ENCODE data around the gene TMEM37.
"Not testable (repeated sequence)": the region's sequence is repeated elsewhere in the genome, so short reads cannot be mapped to it uniquely, and the experiment has no call there.

TMEM37 gene, protein sequence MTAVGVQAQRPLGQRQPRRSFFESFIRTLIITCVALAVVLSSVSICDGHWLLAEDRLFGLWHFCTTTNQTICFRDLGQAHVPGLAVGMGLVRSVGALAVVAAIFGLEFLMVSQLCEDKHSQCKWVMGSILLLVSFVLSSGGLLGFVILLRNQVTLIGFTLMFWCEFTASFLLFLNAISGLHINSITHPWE

DNA sequence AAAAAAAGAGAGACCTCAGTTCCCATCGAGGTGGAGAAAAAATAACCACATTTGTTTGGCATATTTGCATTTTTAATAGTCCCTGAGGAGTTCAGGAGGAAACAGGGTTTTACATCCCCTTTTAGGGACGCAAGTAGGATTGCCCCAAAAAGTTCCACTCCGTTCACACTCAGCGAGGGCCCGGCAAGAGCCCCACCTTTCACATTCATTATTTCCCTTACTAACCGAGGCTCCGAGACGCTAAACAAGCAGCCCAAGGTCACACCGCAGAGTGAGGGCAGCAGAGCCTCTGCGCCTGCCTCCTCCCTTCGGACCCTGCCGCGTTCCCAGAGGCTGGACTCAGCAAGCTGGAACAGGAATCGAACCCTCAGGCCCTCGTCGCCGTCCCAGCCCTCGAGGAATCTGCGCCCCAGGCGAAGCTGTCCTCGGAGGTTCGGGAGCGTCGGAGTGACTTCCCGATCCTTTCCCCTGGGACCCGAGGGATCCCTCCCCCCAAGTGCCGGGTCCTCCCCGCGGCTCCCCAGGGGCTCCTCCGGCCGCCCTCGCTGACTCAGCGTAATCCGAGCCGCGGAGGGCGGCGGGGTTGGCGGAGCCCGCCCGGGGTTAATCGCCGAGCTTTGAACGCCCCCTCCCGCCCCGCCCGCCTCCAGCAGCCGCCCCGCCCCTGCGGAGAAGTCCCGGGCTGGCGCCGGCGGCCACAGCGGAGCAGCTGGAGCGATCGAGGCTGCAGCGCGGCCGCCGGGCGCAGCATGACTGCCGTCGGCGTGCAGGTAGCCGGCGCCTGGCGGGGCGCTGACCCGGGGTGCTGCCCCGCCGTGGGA, at the start of gene TMEM37:
TMEM37 (plus strand) TSS at position 700 of the 821 bp plus-strand sequence; CDS start at position 750, 50 bp downstream.
- no peak for DNase-seq (ENCODE audit: low read depth, low spot score)

DNA sequence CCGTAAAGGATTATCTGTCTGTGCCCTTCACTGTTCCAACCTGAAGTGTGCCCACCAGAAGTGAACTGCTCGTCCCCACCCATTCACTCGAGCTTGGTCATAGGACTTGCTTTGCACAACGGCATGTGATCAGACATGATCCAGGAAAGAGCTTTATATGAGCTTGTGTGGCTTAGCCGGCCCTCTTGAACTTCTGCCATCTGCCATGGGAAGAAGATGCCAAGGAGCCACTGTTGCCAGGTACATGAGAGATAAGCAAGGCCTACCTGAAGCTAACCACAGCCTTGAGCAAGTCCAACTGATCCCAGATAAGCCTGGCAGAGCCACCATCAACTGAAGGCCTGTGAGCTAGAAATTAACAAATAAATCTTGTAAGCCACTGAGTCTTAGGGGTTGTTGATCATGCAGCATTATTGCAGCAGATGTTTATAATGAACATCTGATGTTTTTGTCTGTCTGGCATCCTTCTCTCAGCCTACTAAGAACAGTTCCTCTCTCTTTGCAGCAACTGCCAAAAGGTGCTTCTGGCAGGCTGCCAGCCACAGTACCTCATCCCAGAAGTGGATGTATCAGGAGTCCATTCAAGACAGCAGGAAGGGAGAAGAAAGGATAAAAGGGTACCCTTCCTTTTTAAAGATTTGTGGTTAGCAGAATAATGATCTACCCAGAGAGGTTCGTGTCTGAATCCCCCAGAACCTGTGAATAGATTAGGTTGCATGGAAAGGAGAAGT, 48.1 kb upstream of the TMEM37 start:
- DNase-seq (ENCODE audit: low read depth, low spot score) = no peak

DNA sequence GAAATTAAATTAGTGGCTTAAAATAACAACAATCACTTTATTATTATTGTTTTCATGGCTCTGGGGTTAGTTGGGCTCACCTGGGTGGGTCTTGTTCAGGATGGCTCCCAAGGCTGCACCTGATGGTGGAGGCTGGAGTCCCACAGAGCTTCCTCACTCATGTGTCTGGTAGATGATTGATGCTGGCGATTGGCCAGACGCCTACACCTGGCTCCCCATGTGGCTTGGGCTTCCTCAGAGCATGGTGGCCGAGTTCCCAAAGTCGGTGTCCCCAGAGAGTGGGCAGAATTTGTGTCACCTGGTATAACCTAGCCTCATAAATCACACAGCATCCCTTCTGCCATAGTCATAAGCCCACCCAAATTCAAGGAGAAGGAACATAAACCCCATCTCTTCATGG, 46.7 kb upstream of the TMEM37 start:
- DNase-seq (ENCODE audit: low read depth, low spot score) = no peak

DNA sequence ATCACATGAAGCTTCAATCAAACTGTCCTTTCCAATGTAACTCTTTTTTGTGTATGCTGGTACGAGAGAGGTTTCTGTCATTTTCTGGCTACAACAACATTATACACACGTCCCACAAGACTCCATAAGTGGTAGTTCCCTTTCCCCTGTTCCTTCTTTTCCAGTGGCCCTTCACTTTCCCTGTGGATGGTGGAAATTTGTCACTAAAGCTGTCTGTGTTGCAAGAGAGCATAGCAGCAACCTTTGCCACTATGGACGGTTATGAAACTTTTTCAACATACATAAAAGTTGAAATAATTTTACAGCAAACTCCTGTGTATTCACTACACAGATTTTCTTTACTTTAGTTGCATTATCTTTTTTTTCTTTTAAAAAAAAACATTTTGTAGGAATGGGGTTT, 46.2 kb upstream of the TMEM37 start:
- DNase-seq (ENCODE audit: low read depth, low spot score) = no peak

DNA sequence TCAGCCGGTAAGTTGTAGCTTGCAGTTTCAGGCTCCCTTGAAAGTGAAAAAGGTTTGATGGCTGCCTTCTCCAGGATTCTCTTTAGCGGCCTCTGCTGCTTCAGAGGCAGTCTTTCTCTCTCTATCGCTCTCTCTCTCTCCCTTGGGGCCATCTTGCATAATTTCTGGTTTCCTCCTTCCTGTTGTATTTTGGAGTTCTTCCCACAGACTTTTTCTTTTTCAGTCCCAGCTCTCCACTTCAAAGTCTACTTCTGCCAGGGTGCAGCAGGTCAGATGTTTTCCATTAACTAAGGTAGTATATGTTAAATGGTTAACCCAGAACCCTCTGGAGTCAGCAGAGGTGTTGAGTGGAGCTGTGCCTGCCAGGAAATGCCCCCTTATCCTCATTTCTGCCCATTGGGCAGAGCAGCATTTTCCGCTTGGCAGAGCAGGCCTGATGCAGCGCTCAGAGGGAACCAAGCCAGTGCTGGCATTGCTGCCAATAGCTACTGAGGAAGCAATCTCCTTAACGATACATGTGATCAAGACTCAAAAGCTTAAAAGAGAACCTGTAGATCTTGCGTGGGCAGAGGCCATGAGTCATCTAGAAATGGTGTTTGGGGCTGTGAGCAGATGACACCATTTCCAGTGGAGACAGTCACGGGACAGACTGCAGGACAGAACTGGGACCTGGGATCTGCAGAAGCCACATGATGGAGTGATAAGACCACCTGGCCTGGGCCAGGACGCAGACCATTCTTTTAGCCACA, 44.1 kb upstream of the TMEM37 start:
- DNase-seq (ENCODE audit: low read depth, low spot score) = no peak

DNA sequence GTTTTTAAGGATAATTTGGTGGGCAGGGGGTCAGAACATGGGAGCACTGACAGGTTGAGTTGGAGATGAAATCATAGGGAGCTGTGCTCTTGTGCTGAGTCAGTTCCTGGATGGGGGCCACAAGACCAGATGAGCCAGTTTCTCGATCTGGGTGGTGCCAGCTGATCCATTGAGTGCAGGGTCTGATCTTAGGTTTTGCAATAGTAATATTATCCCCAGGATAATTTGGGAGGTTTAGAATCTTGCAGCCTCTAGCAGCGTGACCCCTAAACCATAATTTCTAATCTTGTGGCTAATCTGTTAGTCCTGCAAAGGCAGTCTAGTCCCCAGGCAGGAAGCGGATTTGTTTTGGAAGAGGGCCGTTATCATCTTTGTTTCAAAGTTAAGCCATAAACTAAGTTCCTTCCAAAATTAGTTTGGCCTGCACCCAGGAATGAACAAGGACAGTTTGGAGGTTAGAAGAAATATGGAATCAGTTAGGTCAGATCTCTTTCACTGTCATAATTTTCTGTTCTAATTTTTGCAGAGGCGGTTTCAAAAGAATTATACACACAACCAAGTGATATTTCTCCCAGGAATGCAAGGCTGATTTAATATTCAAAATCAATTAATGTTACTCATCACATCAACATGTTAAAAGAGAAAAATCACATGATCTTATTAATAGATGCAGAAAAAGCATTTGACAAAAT, 41.9 kb upstream of the TMEM37 start:
- no peak for DNase-seq (ENCODE audit: low read depth, low spot score)

DNA sequence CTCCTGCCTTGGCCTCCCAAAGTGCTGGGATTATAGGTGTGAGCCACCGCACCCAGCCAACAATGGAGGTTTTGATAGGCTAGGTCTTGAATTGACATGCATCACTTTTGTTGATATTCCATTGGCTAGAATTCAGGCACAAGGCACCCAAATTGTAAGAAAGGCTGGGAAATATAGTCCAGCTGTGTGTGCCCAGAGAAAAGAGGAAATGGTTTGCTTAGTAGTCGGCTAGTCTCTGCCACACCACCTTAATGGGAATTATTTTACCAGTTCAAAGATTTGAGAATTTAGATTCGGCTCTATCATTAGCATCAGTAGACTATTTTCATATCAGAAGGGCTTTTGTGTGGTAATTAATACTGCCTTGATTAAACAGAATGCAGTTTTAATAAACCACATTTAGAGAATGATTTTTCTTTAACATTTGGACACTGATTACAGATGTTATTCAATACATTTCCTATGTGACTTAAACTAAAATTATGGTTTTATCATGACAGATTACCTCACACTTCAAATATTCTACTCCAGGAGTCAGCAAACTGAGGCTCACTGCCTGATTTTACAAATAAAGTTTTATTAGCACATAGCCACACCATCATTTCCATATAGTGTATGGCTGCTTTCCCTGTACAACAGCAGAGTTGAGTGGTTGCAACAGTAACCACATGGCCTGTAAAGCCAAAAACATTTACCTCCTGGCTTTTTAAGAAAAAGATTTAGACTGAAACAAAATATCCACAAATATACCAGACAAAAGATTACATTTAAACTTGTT, 37.5 kb upstream of the TMEM37 start:
- DNase-seq (ENCODE audit: low read depth, low spot score) = no peak

DNA sequence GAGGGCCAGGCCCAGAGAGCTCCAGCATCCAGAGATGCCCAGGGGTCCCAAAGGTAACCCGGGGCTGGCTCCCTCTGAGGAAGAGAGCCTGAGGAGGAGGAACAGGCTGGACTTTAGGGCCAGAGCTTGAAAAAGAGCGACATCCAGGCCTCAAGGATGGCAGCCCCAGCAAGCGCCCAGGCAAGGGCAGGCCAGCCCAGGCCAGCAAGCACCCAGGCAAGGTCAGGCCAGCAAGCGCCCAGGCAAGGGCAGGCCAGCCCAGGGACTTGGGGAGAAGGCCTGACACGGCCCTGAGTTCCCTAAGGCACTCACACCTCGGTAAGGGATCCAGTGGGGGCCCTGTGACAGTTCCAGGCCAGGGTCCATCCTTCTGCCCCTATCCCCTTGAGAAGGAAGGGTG, 34.5 kb upstream of the TMEM37 start:
- no peak for DNase-seq (ENCODE audit: low read depth, low spot score)

DNA sequence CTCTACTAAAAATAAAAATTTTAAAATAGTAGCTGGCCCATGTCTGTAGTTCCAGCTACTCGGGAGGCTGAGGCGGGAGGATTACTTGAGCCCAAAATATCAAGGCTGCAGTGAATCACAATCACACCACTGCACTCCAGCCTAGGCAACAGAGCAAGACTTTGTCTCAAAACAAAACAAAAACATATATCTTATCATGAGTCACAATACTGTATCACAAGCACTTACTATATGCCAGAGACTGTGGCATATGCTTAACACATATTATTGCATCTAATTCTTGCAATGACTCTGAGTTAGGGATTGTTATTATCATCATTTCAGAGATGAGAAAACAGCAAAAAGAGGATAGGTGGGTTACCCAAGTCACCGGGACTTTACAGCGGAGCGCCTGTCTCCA, 29.5 kb upstream of the TMEM37 start:
- no peak for DNase-seq (ENCODE audit: low read depth, low spot score)

DNA sequence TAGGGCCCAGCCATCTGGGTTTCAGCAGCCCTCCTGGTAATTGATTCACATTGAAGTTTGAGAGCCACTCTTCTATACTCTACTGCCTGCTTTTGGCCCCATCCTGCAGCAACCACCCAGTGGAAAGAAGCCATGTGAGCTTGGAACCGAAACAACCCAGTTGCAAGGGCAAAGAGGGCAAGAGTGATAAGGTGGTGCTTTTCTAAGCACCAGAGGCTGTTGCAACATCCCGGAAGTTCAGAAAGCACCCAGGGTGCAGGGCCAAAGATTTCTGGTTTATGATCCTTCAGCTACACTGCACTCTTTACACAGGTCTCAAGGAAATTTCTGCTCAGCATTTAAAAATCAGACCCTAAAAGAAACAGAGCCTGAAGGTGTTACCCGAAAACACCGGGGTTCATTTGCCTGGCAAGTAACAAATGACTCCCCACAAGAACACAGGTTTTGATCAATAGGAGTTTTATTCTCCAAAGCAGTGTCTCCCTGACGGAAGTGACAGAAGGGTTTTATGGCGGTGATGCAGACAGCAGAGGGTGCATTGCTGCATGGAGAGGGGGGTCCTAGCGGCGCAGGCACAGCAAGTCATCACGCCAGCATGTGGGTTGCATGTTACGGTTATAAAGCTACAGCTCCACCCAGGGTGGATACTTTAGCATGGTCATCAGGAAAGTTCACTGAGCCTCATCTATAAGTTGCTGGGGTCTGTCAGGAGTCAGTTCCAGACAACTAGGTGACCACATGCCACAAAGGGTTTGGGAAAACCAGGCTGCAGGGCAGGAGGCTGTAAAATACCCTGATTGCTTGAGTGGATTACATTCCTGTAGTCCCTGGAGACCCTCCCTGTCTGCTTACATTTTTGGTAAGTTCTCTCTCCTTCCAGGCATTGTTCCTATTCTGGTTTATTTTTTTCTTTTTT, 28.8 kb upstream of the TMEM37 start:
- no peak for DNase-seq (ENCODE audit: low read depth, low spot score)

DNA sequence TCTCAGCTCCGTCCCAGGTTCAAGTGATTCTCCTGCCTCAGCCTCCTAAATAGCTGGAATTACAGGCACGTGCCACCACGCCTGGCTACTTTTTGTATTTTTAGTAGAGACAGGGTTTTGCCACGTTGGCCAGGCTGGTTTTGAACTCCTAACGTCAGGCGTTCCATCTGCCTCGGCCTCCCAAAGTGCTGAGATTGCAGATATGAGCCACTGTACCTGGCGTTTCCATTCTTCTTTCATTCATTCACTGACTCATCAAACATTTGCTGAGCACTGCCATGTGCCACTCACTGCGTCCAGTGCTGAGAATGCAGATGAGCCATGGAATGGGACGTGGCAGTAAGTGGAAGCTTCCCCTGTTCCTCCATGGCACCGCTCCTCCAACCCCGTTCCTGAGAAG, 28.0 kb upstream of the TMEM37 start:
- not testable (repeated sequence) for DNase-seq (ENCODE audit: low read depth, low spot score)

DNA sequence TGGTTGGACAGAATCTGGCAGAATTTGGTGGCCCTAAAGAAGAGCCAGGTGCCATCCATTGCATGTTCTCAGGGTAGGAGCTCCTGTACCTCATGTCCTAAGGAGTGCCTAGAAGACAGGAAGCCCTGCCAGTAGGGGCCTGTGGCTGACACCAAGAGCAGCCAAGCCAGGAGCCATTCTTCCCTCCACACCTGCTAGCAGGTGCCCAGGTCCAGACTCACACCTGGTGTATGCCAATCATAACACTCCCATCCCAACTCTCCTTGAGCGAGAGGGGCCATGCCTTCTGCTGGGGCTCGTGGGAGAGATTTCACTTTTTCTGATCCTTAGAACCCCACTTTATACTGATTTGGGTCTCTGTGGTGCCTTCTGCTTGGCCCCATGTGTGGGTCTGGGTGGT, 26.5 kb upstream of the TMEM37 start:
- no peak for DNase-seq (ENCODE audit: low read depth, low spot score)

DNA sequence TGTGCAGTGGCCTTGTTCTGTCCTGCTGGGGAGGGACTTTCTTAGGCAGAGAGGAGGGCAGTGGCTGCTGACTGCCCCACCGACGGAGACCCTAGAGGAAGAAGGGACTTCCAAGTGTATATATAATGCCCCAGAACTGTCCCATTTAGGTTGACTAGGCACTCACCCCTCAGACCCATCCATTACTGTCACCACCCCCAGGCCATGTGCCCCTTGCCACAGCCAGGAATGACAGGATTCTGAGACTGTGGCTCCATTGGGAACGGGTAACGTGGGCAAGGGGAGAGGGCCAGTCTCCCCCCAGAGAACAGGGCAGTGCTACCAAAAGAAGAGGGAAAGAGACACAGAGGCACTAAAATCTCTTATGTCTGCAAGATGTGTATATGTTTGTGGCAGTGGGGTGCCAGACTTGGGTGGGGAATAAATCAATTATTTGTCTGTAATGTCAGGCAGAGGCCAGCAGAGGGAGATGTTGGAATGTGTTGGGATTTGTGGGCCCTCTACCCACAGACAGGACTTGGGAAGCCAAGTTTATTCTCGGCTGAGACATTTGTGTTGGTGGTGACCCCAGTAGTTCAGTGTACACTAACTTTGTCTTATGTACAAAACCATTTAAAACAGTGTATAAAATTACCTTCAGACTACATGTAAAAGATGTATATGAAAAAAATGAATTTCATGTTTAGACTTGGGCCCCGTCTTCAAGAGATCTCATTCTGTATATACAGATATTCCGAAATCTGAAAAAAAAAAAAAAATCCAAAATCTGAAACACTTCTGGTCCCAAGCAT, 24.0 kb upstream of the TMEM37 start:
- no peak for DNase-seq (ENCODE audit: low read depth, low spot score)

DNA sequence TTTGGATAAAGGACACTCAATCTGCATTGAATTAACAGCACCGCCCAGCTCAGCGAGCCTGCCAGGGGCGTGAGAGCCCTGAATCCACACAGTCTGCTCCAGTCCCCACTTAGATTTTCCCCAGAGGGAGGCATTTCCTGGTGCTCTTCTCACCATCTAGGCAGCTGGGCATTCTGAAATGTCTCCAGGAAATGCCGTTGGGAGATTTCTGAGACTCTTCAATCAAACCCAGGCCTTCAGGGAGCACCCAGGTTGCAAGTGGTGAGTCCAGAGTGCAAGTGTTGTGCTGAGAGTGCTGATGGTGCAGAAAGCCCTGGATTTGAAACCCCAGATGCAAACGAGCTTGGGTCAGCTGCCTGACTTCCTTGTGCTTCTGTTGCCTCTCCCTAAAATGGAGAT, 23.4 kb upstream of the TMEM37 start:
- DNase-seq (ENCODE audit: low read depth, low spot score) = no peak

DNA sequence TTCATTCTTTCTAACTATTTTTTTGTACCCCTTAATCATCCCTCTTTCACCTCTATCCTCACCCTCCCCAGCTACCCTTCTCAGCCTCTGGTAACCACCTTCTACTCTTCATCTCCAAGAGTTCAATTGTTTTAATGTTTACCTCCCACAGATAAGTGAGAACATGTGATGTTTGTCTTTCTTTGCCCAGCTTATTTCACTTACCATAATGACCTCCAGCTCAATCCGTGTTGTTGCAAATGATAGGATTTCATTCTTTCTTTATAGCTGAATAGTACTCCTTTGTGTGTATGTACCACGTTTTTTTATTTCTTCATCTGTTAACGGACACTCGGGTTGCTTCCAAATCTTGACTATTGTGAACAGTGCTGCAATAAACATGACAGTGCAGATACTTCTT, 22.1 kb upstream of the TMEM37 start:
- DNase-seq (ENCODE audit: low read depth, low spot score) = no peak

DNA sequence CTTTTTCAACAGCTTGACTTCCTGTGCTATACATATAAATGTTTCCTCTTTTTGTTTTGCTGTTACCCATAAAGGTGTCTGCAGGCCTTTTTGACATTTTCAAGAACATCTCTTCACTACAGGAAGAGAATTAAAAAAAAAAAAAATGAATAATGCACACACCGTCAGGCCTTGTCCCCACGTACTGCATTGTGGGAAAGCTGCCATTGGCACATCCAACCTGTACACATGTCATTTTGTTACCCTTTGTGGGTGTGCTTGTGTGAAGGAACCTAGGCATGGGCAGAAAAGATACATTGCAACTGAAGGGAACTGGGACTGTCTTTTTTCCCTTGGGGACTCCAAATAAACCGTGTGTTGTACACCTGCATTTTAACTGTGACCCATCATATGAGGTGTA, 16.8 kb upstream of the TMEM37 start:
- DNase-seq (ENCODE audit: low read depth, low spot score) = no peak

DNA sequence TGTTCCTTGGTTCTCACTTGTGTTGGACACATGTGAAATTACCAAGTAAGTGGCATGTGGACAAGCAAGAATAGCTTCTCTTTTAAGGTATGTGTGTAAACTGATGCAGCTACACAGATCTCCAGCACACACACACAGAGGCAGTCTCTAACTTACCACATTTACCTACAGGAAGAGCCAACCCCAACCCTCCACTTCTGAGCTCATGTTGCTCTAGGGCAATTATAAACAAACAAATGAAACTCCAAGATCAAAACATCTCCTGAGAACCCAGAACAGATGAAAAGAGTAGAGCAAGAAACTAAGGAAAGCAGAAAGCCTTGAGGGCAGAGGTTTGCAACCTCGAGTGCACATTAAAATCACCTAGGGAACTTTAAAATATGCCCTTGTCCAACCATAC, 16.0 kb upstream of the TMEM37 start:
- DNase-seq (ENCODE audit: low read depth, low spot score) = no peak

DNA sequence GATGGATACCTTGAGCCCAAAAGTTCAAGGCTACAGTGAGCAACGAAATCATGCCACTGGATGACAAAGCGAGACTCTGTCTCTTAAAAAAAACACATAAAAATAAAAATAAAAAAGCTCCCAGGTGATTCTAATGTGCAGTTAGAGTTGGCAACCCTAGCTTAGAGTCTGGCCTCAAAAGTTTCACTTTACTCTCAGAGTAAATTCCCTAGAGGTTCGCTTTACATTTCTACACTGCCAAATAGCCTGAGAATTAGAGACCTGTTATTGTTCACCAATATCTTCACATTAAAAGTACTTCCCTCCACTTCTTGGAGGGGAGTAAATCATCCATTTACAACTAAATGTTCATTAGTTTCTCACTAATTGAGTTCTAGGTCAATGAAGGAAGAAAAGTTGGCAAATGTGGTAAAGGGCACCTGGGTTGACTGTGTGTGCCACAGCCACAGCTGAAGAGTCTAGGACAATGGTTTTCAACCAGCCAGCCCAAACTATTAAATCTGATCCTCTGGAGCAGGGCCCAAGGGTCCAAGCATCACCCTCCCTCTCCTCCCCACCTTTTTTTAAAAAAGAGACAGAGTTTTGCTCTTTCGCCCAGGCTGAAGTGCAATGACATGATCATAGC, 15.2 kb upstream of the TMEM37 start:
- DNase-seq (ENCODE audit: low read depth, low spot score) = no peak

Measured in activated CD4-positive, CD25-positive, alpha-beta regulatory T cell treated with anti-CD3 and anti-CD28 coated beads, Interleukin-2, amount 50 U/mL, for 16 hours (primary cell).